ENCODE measurements around the gene SPATA16.

- no peak for TF ChIP-seq STAT6 (CRISPR knock-in tag; conservative IDR thresholded peaks at IDR 0.05; ENCODE audit: low read depth)
- TF ChIP-seq CTCF (IDR thresholded peaks at IDR 0.05): no peak
- TF ChIP-seq OVOL2 (CRISPR knock-in tag; IDR thresholded peaks at IDR 0.05; ENCODE audit: borderline replicate concordance): no peak
- TF ChIP-seq ZNF121 (CRISPR knock-in tag; IDR thresholded peaks at IDR 0.05): no peak
- TF ChIP-seq ELF4 (CRISPR knock-in tag; IDR thresholded peaks at IDR 0.05; ENCODE audit: low read depth): no peak
- TF ChIP-seq ESRRA (CRISPR knock-in tag; IDR thresholded peaks at IDR 0.05; ENCODE audit: borderline replicate concordance): no peak
- TF ChIP-seq ZBTB21 (CRISPR knock-in tag; IDR thresholded peaks at IDR 0.05; ENCODE audit: borderline replicate concordance): no peak
- no peak for TF ChIP-seq ATF2 (CRISPR knock-in tag; IDR thresholded peaks at IDR 0.05; ENCODE audit: borderline replicate concordance, low read depth)
These were observed 209.2 kb downstream of the SPATA16 start for GRCh38 chr3:172931746-172932285.
